HEK293 (cell line): Measurements from ENCODE around the gene TADA2B.

Experiments
- KLF16 ChIP-seq: fragments of 450-650 bp; formaldehyde crosslinking; IDR thresholded peaks from 2 replicates; pipeline ENCODE4 v1.5.1; 2017; ENCODE audit warnings: missing biosample characterization, missing genetic modification characterization
- SALL2 ChIP-seq: fragments of 450-650 bp; formaldehyde crosslinking; IDR thresholded peaks from 2 replicates; pipeline ENCODE4 v1.5.0; 2017; ENCODE audit warnings: missing biosample characterization, mild to moderate bottlenecking, missing genetic modification characterization, borderline replicate concordance
- YY1 ChIP-seq: fragments of 450-650 bp; formaldehyde crosslinking; IDR thresholded peaks from 2 replicates; pipeline ENCODE4 v1.5.1; 2018; ENCODE audit warnings: missing biosample characterization, missing genetic modification characterization
- ZNF121 ChIP-seq: fragments of 450-650 bp; formaldehyde crosslinking; IDR thresholded peaks from 2 replicates; pipeline ENCODE4 v1.5.1; 2016; ENCODE audit warnings: missing biosample characterization, missing genetic modification characterization
- ZNF155 ChIP-seq: fragments of 450-650 bp; formaldehyde crosslinking; IDR thresholded peaks from 2 replicates; pipeline ENCODE4 v1.5.1; 2016; ENCODE audit warnings: missing biosample characterization, missing genetic modification characterization
- ZNF433 ChIP-seq: fragments of 450-650 bp; formaldehyde crosslinking; IDR thresholded peaks from 2 replicates; pipeline ENCODE4 v1.5.1; 2016; ENCODE audit warnings: missing biosample characterization, missing genetic modification characterization, low read depth
- ZNF791 ChIP-seq: fragments of 450-650 bp; formaldehyde crosslinking; IDR thresholded peaks from 2 replicates; pipeline ENCODE4 v1.5.1; 2016; ENCODE audit warnings: missing biosample characterization, missing genetic modification characterization
- TF ChIP-seq, protein P1 (sequence below): fragments of 450-650 bp; formaldehyde crosslinking; IDR thresholded peaks from 2 replicates; pipeline ENCODE4 v1.5.1; 2016; ENCODE audit warnings: missing biosample characterization, missing genetic modification characterization
- TF ChIP-seq, protein P2 (sequence below): fragments of 450-650 bp; formaldehyde crosslinking; IDR thresholded peaks from 2 replicates; pipeline ENCODE4 v1.5.1; 2016; ENCODE audit warnings: missing biosample characterization, missing genetic modification characterization
- TF ChIP-seq, protein P3 (sequence below): fragments of 450-650 bp; formaldehyde crosslinking; IDR thresholded peaks from 2 replicates; pipeline ENCODE4 v1.5.1; 2016; ENCODE audit warnings: missing biosample characterization, missing genetic modification characterization
- TF ChIP-seq, protein P4 (sequence below): fragments of 450-650 bp; formaldehyde crosslinking; IDR thresholded peaks from 2 replicates; pipeline ENCODE4 v1.5.1; 2016; ENCODE audit warnings: missing biosample characterization, missing genetic modification characterization
- TF ChIP-seq, protein P5 (sequence below): fragments of 450-650 bp; formaldehyde crosslinking; IDR thresholded peaks from 2 replicates; pipeline ENCODE4 v1.5.1; 2016; ENCODE audit warnings: missing biosample characterization, missing genetic modification characterization
- TF ChIP-seq, protein P6 (sequence below): fragments of 450-650 bp; formaldehyde crosslinking; IDR thresholded peaks from 2 replicates; pipeline ENCODE4 v1.5.1; 2016; ENCODE audit warnings: missing biosample characterization, missing genetic modification characterization

DNA sequence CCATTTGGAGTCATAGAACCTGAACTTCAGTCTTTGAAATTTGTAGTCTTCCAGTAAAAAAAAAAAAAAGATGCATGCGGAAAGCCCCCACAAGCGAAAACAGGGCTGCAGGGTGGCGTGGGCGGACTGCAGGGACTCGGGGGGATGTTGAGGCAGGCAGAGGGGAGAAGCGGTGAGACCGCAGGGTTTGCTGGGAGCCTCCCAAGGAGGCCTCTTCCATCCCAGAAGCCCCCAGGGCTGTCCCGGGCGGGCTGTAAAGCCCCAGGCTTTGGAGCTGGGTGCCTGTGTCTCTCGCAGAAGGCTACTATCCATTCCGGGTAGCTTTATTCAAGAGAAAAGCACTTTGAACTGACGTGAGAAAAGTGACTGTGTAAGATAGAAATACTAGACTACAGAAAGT is 46.7 kb upstream of the TADA2B start:
- TF ChIP-seq, protein P1, sequence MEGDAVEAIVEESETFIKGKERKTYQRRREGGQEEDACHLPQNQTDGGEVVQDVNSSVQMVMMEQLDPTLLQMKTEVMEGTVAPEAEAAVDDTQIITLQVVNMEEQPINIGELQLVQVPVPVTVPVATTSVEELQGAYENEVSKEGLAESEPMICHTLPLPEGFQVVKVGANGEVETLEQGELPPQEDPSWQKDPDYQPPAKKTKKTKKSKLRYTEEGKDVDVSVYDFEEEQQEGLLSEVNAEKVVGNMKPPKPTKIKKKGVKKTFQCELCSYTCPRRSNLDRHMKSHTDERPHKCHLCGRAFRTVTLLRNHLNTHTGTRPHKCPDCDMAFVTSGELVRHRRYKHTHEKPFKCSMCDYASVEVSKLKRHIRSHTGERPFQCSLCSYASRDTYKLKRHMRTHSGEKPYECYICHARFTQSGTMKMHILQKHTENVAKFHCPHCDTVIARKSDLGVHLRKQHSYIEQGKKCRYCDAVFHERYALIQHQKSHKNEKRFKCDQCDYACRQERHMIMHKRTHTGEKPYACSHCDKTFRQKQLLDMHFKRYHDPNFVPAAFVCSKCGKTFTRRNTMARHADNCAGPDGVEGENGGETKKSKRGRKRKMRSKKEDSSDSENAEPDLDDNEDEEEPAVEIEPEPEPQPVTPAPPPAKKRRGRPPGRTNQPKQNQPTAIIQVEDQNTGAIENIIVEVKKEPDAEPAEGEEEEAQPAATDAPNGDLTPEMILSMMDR (tag by site-specific recombination) = no peak
- TF ChIP-seq ZNF121 (tag by site-specific recombination) = no peak
- TF ChIP-seq, protein P2, sequence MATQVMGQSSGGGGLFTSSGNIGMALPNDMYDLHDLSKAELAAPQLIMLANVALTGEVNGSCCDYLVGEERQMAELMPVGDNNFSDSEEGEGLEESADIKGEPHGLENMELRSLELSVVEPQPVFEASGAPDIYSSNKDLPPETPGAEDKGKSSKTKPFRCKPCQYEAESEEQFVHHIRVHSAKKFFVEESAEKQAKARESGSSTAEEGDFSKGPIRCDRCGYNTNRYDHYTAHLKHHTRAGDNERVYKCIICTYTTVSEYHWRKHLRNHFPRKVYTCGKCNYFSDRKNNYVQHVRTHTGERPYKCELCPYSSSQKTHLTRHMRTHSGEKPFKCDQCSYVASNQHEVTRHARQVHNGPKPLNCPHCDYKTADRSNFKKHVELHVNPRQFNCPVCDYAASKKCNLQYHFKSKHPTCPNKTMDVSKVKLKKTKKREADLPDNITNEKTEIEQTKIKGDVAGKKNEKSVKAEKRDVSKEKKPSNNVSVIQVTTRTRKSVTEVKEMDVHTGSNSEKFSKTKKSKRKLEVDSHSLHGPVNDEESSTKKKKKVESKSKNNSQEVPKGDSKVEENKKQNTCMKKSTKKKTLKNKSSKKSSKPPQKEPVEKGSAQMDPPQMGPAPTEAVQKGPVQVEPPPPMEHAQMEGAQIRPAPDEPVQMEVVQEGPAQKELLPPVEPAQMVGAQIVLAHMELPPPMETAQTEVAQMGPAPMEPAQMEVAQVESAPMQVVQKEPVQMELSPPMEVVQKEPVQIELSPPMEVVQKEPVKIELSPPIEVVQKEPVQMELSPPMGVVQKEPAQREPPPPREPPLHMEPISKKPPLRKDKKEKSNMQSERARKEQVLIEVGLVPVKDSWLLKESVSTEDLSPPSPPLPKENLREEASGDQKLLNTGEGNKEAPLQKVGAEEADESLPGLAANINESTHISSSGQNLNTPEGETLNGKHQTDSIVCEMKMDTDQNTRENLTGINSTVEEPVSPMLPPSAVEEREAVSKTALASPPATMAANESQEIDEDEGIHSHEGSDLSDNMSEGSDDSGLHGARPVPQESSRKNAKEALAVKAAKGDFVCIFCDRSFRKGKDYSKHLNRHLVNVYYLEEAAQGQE (tag by site-specific recombination) = no peak
- TF ChIP-seq ZNF433 = no peak
- no peak for TF ChIP-seq ZNF791 (tag by site-specific recombination)
- TF ChIP-seq, protein P3, sequence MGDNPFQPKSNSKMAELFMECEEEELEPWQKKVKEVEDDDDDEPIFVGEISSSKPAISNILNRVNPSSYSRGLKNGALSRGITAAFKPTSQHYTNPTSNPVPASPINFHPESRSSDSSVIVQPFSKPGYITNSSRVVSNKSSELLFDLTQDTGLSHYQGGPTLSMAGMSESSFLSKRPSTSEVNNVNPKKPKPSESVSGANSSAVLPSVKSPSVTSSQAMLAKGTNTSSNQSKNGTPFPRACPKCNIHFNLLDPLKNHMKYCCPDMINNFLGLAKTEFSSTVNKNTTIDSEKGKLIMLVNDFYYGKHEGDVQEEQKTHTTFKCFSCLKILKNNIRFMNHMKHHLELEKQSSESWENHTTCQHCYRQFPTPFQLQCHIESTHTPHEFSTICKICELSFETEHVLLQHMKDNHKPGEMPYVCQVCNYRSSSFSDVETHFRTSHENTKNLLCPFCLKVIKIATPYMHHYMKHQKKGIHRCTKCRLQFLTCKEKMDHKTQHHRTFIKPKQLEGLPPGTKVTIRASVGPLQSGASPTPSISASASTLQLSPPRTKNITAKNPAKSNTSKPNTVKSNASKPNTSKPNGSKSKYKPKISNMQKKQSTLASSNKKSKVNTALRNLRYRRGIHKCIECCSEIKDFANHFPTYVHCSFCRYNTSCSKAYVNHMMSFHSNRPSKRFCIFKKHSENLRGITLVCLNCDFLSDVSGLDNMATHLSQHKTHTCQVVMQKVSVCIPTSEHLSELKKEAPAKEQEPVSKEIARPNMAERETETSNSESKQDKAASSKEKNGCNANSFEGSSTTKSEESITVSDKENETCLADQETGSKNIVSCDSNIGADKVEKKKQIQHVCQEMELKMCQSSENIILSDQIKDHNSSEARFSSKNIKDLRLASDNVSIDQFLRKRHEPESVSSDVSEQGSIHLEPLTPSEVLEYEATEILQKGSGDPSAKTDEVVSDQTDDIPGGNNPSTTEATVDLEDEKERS (tag by site-specific recombination) = no peak
- TF ChIP-seq, protein P4, sequence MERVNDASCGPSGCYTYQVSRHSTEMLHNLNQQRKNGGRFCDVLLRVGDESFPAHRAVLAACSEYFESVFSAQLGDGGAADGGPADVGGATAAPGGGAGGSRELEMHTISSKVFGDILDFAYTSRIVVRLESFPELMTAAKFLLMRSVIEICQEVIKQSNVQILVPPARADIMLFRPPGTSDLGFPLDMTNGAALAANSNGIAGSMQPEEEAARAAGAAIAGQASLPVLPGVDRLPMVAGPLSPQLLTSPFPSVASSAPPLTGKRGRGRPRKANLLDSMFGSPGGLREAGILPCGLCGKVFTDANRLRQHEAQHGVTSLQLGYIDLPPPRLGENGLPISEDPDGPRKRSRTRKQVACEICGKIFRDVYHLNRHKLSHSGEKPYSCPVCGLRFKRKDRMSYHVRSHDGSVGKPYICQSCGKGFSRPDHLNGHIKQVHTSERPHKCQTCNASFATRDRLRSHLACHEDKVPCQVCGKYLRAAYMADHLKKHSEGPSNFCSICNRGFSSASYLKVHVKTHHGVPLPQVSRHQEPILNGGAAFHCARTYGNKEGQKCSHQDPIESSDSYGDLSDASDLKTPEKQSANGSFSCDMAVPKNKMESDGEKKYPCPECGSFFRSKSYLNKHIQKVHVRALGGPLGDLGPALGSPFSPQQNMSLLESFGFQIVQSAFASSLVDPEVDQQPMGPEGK (tag by site-specific recombination) = no peak
- no peak for TF ChIP-seq SALL2 (tag by site-specific recombination)
- no peak for TF ChIP-seq ZNF155 (tag by site-specific recombination)
- TF ChIP-seq, protein P5, sequence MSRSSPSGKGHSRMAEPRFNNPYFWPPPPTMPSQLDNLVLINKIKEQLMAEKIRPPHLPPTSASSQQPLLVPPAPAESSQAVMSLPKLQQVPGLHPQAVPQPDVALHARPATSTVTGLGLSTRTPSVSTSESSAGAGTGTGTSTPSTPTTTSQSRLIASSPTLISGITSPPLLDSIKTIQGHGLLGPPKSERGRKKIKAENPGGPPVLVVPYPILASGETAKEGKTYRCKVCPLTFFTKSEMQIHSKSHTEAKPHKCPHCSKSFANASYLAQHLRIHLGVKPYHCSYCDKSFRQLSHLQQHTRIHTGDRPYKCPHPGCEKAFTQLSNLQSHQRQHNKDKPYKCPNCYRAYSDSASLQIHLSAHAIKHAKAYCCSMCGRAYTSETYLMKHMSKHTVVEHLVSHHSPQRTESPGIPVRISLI (tag by site-specific recombination) = no peak
- no peak for TF ChIP-seq KLF16
- TF ChIP-seq YY1 (tag by site-specific recombination) = no peak
- TF ChIP-seq, protein P6, sequence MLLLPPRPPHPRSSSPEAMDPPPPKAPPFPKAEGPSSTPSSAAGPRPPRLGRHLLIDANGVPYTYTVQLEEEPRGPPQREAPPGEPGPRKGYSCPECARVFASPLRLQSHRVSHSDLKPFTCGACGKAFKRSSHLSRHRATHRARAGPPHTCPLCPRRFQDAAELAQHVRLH (tag by site-specific recombination) = no peak
